Vagina (tissue), 2 donors: Measurements from ENCODE around the gene ERICH6B.
"Not testable (repeated sequence)": the region's sequence is repeated elsewhere in the genome, so short reads cannot be mapped to it uniquely, and the experiment has no call there.

Source experiments
- CTCF ChIP-seq, 3 experiments: fragments of 450-650 bp in 2 of 3; fragments of 200-600 bp in 1 of 3; sonication (generic) in 1 of 3; IDR thresholded peaks; one replicate each; pipeline ENCODE4 v1.5.1; 2017 to 2019; ENCODE audit warnings: antibody characterized with exemption in 3 of 3, mild to moderate bottlenecking in 2 of 3, moderate library complexity in 2 of 3
- POLR2A ChIP-seq, 2 donors: fragments of 450-650 bp; IDR thresholded peaks; one replicate each; pipeline ENCODE4 v1.6.1; 2017; ENCODE audit warnings: antibody characterized with exemption in 2 of 2, mild to moderate bottlenecking in 2 of 2, moderate library complexity in 2 of 2

GRCh38 chr13:45662903-45663302 is 47.4 kb upstream of the ERICH6B start:
- not testable (repeated sequence) for TF ChIP-seq CTCF, POLR2A (IDR thresholded peaks at IDR 0.05)
